A549 (cell line): Measurements from ENCODE around the gene WFDC5.

Experiments used
- BCL3 ChIP-seq: fragments of >200 bp; sonication (Bioruptor Twin); formaldehyde crosslinking; IDR thresholded peaks from 3 replicates; pipeline ENCODE4 v1.6.1; 2016
- CTCF ChIP-seq: fragments of >200 bp; sonication (Bioruptor Twin); formaldehyde crosslinking; IDR thresholded peaks from 3 replicates; pipeline ENCODE4 v1.5.1; 2016
- FOXS1 ChIP-seq: fragments of 250-450 bp; sonication (Bioruptor Pico); IDR thresholded peaks from 2 replicates; pipeline ENCODE4 v1.5.0; 2020; ENCODE audit warnings: mild to moderate bottlenecking, moderate library complexity
- HES2 ChIP-seq: fragments of >200 bp; sonication (Bioruptor Twin); formaldehyde crosslinking; IDR thresholded peaks from 2 replicates; pipeline ENCODE4 v1.6.1; 2016
- HOXB13 ChIP-seq: fragments of 250-450 bp; sonication (Bioruptor Pico); IDR thresholded peaks from 2 replicates; pipeline ENCODE4 v1.5.0; 2020; ENCODE audit warnings: low read depth, mild to moderate bottlenecking, moderate library complexity
- MAX ChIP-seq: IDR thresholded peaks from 2 replicates; pipeline ENCODE4 v1.6.1; 2012
- MAZ ChIP-seq: fragments of 150-350 bp; IDR thresholded peaks from 2 replicates; pipeline ENCODE4 v1.6.1; 2014; ENCODE audit warnings: antibody characterized with exemption, low read depth, low read length, borderline replicate concordance
- MYC ChIP-seq: IDR thresholded peaks from 2 replicates; pipeline ENCODE4 v1.6.1; 2012; ENCODE audit warnings: mild to moderate bottlenecking, inconsistent platforms, low read length, improper control_type of control experiment, borderline replicate concordance
- POLR2A ChIP-seq: IDR thresholded peaks from 2 replicates; pipeline ENCODE4 v1.6.1; 2012; ENCODE audit warnings: mild to moderate bottlenecking, low read length
- TP53 ChIP-seq: fragments of 250-450 bp; sonication (Bioruptor Pico); IDR thresholded peaks from 2 replicates; pipeline ENCODE4 v1.5.0; 2021; ENCODE audit warnings: mild to moderate bottlenecking, moderate library complexity
- ZFP36 ChIP-seq: fragments of 450-650 bp; IDR thresholded peaks from 2 replicates; pipeline ENCODE4 v1.6.1; 2014; ENCODE audit warnings: borderline replicate concordance; ENCODE audit not compliant: partially characterized antibody

GRCh38 chr20:45067558-45067957 lies 47.4 kb downstream of the WFDC5 start:
- no peak for TF ChIP-seq CTCF
- no peak for TF ChIP-seq HES2
- no peak for TF ChIP-seq MYC
- TF ChIP-seq POLR2A: no peak
- TF ChIP-seq MAZ: no peak
- TF ChIP-seq ZFP36: no peak
- no peak for TF ChIP-seq BCL3
- no peak for TF ChIP-seq TP53 (CRISPR knock-in tag)
- no peak for TF ChIP-seq HOXB13 (CRISPR knock-in tag)
- no peak for TF ChIP-seq FOXS1 (CRISPR knock-in tag)
- TF ChIP-seq MAX: no peak
